Endothelial cell (in vitro differentiated cells): ENCODE measurements around the gene EVA1C. TPM values are rescaled to one million over a fixed set of nuclear protein-coding genes. Genes with fewer than 3 reads are reported as not detected.

Experiments
- DNase-seq: peaks from one replicate; pipeline ENCODE4 v3.0.0; 2021; ENCODE audit warnings: low spot score
- H3K27ac Mint-ChIP-seq: one replicate; pipeline ENCODE4 v1.8.0; 2021; ENCODE audit warnings: mixed read lengths, inconsistent platforms; ENCODE audit not compliant: unreplicated experiment
- H3K27me3 Mint-ChIP-seq: one replicate; pipeline ENCODE4 v1.8.0; 2021; ENCODE audit warnings: mild to moderate bottlenecking, moderate library complexity, mixed read lengths, inconsistent platforms; ENCODE audit not compliant: unreplicated experiment
- H3K36me3 Mint-ChIP-seq: one replicate; pipeline ENCODE4 v1.8.0; 2021; ENCODE audit warnings: mild to moderate bottlenecking, low read depth, mixed read lengths, inconsistent platforms; ENCODE audit not compliant: unreplicated experiment
- H3K4me1 Mint-ChIP-seq: one replicate; pipeline ENCODE4 v1.8.0; 2021; ENCODE audit warnings: mild to moderate bottlenecking, mixed read lengths, inconsistent platforms; ENCODE audit not compliant: unreplicated experiment
- H3K4me3 Mint-ChIP-seq: one replicate; pipeline ENCODE4 v1.8.0; 2021; ENCODE audit warnings: mild to moderate bottlenecking, mixed read lengths, inconsistent platforms; ENCODE audit not compliant: unreplicated experiment
- H3K9me3 Mint-ChIP-seq: one replicate; pipeline ENCODE4 v1.8.0; 2021; ENCODE audit warnings: mixed read lengths, inconsistent platforms; ENCODE audit not compliant: unreplicated experiment
- CTCF ChIP-seq: fragments of 200-600 bp; sonication (generic); IDR thresholded peaks from one replicate; pipeline ENCODE4 v1.5.0; 2021; ENCODE audit warnings: antibody characterized with exemption; ENCODE audit not compliant: unreplicated experiment
- total RNA-seq: library from RNA; stranded (reverse); fragmentation: NEBNext Ultra II Directional; extraction: Animal tissue kit (Norgen Biotek cat#: 25700); gene quantifications from one replicate; pipeline ENCODE4 v1.2.1, GENCODE V29; 2021; ENCODE audit not compliant: unreplicated experiment

Gene EVA1C
- total RNA-seq, 1 donor from 2014 or later, result 1.1 TPM

GRCh38 chr21:32481875-32482408, 69.4 kb downstream of the EVA1C start:
- H3K27ac Mint-ChIP-seq, result no peak overlapping the region
- H3K9me3 Mint-ChIP-seq, result no peaks in the 10 kb centered on the region
- peaks cover 2% of the 10 kb centered on the region for H3K27me3 Mint-ChIP-seq
- DNase-seq, result no peak
- no peak overlapping the region for H3K4me3 Mint-ChIP-seq
- peaks cover 5% of the 10 kb centered on the region for H3K4me1 Mint-ChIP-seq
- no peak for TF ChIP-seq CTCF
- H3K36me3 Mint-ChIP-seq, result no peaks in the 10 kb centered on the region

- TF ChIP-seq CTCF, result no peak
- Mint-ChIP-seq H3K4me3 (no peak overlapping the region), H3K27ac (no peak overlapping the region), H3K36me3 (no peaks in the 10 kb centered on the region), H3K9me3 (no peaks in the 10 kb centered on the region), H3K27me3 (peaks cover 2% of the 10 kb centered on the region), H3K4me1 (no peaks in the 10 kb centered on the region)
- DNase-seq, result no peak
Measured at GRCh38 chr21:32482565-32483292, 70.2 kb downstream of the EVA1C start.

- no peak for TF ChIP-seq CTCF
- DNase-seq, result no peak
- Mint-ChIP-seq H3K27me3 (peaks cover 2% of the 10 kb centered on the region), H3K9me3 (no peaks in the 10 kb centered on the region), H3K36me3 (no peaks in the 10 kb centered on the region), H3K4me3 (no peak overlapping the region), H3K4me1 (no peaks in the 10 kb centered on the region), H3K27ac (no peak overlapping the region)
Measured at GRCh38 chr21:32483293-32483595, 70.7 kb downstream of the EVA1C start.

- Mint-ChIP-seq H3K27ac (no peak overlapping the region), H3K9me3 (no peaks in the 10 kb centered on the region), H3K27me3 (peaks cover 2% of the 10 kb centered on the region), H3K4me1 (no peaks in the 10 kb centered on the region), H3K4me3 (no peak overlapping the region), H3K36me3 (no peaks in the 10 kb centered on the region)
- no peak for DNase-seq
- no peak for TF ChIP-seq CTCF
Measured at GRCh38 chr21:32484706-32485380, 72.3 kb downstream of the EVA1C start.

GRCh38 chr21:32492376-32492775, 79.9 kb downstream of the EVA1C start:
- H3K4me3 Mint-ChIP-seq, result no peak overlapping the region
- peaks cover 5% of the 10 kb centered on the region for H3K27me3 Mint-ChIP-seq
- no peak overlapping the region for H3K27ac Mint-ChIP-seq
- DNase-seq, result no peak
- H3K9me3 Mint-ChIP-seq, result no peaks in the 10 kb centered on the region
- TF ChIP-seq CTCF, result no peak
- no peaks in the 10 kb centered on the region for H3K36me3 Mint-ChIP-seq
- peaks cover 4% of the 10 kb centered on the region for H3K4me1 Mint-ChIP-seq
